ENCODE results near the gene OVCA2. TPM values are rescaled to one million over a fixed set of nuclear protein-coding genes. Genes with fewer than 3 reads are reported as not detected.

The OVCA2 gene
- total RNA-seq, 1 experiment from 2014 or later = 42.5 TPM

GRCh38 chr17:2075336-2076086, 33.7 kb downstream of the OVCA2 start:
- TF ChIP-seq TCF7L2 (IDR thresholded peaks at IDR 0.05; ENCODE audit: low read depth, low read length) = no peak
- no peak for TF ChIP-seq POLR2AphosphoS5 (IDR thresholded peaks at IDR 0.05; ENCODE audit: low read depth, low read length)
- TF ChIP-seq, protein P1, sequence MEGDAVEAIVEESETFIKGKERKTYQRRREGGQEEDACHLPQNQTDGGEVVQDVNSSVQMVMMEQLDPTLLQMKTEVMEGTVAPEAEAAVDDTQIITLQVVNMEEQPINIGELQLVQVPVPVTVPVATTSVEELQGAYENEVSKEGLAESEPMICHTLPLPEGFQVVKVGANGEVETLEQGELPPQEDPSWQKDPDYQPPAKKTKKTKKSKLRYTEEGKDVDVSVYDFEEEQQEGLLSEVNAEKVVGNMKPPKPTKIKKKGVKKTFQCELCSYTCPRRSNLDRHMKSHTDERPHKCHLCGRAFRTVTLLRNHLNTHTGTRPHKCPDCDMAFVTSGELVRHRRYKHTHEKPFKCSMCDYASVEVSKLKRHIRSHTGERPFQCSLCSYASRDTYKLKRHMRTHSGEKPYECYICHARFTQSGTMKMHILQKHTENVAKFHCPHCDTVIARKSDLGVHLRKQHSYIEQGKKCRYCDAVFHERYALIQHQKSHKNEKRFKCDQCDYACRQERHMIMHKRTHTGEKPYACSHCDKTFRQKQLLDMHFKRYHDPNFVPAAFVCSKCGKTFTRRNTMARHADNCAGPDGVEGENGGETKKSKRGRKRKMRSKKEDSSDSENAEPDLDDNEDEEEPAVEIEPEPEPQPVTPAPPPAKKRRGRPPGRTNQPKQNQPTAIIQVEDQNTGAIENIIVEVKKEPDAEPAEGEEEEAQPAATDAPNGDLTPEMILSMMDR (IDR thresholded peaks at IDR 0.05) = no peak
- TF ChIP-seq, protein P2, sequence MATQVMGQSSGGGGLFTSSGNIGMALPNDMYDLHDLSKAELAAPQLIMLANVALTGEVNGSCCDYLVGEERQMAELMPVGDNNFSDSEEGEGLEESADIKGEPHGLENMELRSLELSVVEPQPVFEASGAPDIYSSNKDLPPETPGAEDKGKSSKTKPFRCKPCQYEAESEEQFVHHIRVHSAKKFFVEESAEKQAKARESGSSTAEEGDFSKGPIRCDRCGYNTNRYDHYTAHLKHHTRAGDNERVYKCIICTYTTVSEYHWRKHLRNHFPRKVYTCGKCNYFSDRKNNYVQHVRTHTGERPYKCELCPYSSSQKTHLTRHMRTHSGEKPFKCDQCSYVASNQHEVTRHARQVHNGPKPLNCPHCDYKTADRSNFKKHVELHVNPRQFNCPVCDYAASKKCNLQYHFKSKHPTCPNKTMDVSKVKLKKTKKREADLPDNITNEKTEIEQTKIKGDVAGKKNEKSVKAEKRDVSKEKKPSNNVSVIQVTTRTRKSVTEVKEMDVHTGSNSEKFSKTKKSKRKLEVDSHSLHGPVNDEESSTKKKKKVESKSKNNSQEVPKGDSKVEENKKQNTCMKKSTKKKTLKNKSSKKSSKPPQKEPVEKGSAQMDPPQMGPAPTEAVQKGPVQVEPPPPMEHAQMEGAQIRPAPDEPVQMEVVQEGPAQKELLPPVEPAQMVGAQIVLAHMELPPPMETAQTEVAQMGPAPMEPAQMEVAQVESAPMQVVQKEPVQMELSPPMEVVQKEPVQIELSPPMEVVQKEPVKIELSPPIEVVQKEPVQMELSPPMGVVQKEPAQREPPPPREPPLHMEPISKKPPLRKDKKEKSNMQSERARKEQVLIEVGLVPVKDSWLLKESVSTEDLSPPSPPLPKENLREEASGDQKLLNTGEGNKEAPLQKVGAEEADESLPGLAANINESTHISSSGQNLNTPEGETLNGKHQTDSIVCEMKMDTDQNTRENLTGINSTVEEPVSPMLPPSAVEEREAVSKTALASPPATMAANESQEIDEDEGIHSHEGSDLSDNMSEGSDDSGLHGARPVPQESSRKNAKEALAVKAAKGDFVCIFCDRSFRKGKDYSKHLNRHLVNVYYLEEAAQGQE (IDR thresholded peaks at IDR 0.05; ENCODE audit: insufficient read depth in 1 of 2, low read depth in 2 of 2, low read length in 1 of 2) = no peak
- no peak for TF ChIP-seq SIN3A (IDR thresholded peaks at IDR 0.05; ENCODE audit: borderline replicate concordance, insufficient read depth, low read depth, low read length)

DNA sequence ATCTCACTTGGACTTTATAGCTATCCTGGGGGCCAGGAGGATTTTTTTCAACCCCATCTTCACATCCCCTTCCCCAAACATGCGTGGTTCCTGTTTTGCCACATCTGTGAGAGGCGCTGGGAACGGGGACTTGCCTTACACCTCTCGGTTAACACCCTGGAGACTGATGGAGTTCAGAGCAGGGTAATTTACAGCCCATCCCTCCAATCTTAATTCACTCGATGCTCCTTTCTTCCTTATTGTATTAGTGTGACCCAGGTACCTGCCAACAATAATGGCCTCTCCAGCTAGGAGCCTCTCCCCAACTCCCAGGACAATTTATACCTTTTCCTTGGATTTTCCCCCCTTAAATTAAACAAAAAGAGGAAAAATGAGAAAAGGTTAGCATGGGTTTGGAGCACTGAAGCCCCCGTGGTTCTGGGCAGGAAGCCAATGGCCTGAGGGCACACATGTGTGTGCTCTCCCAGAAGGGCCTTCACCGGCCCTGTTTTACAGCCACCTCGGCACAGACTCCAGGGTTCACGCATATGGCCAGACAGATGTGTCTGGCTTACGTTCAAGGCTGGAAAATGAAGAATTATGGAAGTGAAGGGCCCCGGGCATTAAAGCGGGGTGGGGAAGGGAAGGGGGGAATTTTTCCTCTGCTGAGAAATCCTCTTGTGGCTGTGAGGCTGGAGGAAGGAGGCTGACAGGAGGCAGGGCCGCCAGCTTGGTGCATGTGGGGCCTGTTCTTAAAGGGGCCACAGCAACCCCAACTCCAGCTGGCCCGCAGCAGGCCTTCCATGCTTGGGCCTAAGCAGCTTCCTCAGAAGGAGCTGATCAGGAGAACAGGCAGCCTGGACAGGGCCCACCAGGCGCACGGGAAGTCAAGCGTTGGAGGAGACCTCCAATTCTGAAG, 34.5 kb downstream of the OVCA2 start:
- Histone ChIP-seq H3K36me3 (ENCODE audit: control insufficient read depth, insufficient read depth, low read length) (no peaks in the 10 kb centered on the region), H3K27me3 (ENCODE audit: control insufficient read depth, insufficient read depth, low read length) (no peaks in the 10 kb centered on the region), H3K4me3 (ENCODE audit: low read depth in 2 of 2, low read length in 2 of 2) (no peak overlapping the region), H3K27ac (ENCODE audit: low read length) (no peak overlapping the region), H3K4me1 (ENCODE audit: control insufficient read depth, insufficient read depth, low read length) (no peaks in the 10 kb centered on the region), H3K9me3 (ENCODE audit: control insufficient read depth, insufficient read depth, low read depth, low read length) (no peaks in the 10 kb centered on the region)
- DNase-seq (ENCODE audit: low read depth, low spot score) = no peak
- TF ChIP-seq, protein P2 (IDR thresholded peaks at IDR 0.05; ENCODE audit: insufficient read depth in 1 of 2, low read depth in 2 of 2, low read length in 1 of 2) = no peak
- TF ChIP-seq SIN3A (IDR thresholded peaks at IDR 0.05; ENCODE audit: borderline replicate concordance, insufficient read depth, low read depth, low read length) (no peak), POLR2AphosphoS5 (IDR thresholded peaks at IDR 0.05; ENCODE audit: low read depth, low read length) (no peak), TCF7L2 (IDR thresholded peaks at IDR 0.05; ENCODE audit: low read depth, low read length) (no peak)
- TF ChIP-seq, protein P1 (IDR thresholded peaks at IDR 0.05) = no peak
- intact Hi-C loops (cut with micrococcal nuclease; ENCODE audit: unreplicated experiment) = no loop called here
- no peak for ATAC-seq
- in situ Hi-C loops (cut with HindIII; ENCODE audit: low pct_unique_long_range_greater_than_20kb, low sequenced_read_pairs) = no loop called here
- POLR2A ChIA-PET = interaction anchor here (0.7 kb wide), 1 partner anchor 310 kb away, joined by 3 read pairs; no protein-coding TSS in a partner anchor
- no TSS peak for BruUV-seq (replicated peaks)
- CTCF ChIA-PET = no interaction called here

More at GRCh38 chr17:2075336-2076086, 33.7 kb downstream of the OVCA2 start:
- DNase-seq (ENCODE audit: low read depth, low spot score) (no peak), ATAC-seq (no peak)
- in situ Hi-C loops (cut with HindIII; ENCODE audit: low pct_unique_long_range_greater_than_20kb, low sequenced_read_pairs) (no loop called here), intact Hi-C loops (cut with micrococcal nuclease; ENCODE audit: unreplicated experiment) (no loop called here)
- Histone ChIP-seq H3K4me3 (ENCODE audit: low read depth in 2 of 2, low read length in 2 of 2) (no peak overlapping the region), H3K36me3 (ENCODE audit: control insufficient read depth, insufficient read depth, low read length) (no peaks in the 10 kb centered on the region; the same call in 1 of the 2 replicates), H3K27me3 (ENCODE audit: control insufficient read depth, insufficient read depth, low read length) (no peaks in the 10 kb centered on the region), H3K4me1 (ENCODE audit: control insufficient read depth, insufficient read depth, low read length) (no peaks in the 10 kb centered on the region), H3K9me3 (ENCODE audit: control insufficient read depth, insufficient read depth, low read depth, low read length) (no peaks in the 10 kb centered on the region), H3K27ac (ENCODE audit: low read length) (no peak overlapping the region)
- CTCF ChIA-PET = no interaction called here
- no TSS peak for BruUV-seq (replicated peaks)
- POLR2A ChIA-PET = no interaction called here
